AG10803 (cell line): Measurements from ENCODE around the gene NANP.

Experiments used
- DNase-seq: peaks from one replicate; pipeline ENCODE4 v3.0.0; 2010; ENCODE audit warnings: low read depth
- H3K4me3 ChIP-seq: 2 replicates; pipeline ENCODE4 v1.5.1; 2011; ENCODE audit warnings: mild to moderate bottlenecking, low read length, control low read depth
- TF ChIP-seq, protein P1 (sequence below): conservative IDR thresholded peaks from 2 replicates; pipeline ENCODE4 v1.5.1; 2011; ENCODE audit warnings: mild to moderate bottlenecking, low read length, control low read depth, inconsistent platforms

The NANP gene

DNA sequence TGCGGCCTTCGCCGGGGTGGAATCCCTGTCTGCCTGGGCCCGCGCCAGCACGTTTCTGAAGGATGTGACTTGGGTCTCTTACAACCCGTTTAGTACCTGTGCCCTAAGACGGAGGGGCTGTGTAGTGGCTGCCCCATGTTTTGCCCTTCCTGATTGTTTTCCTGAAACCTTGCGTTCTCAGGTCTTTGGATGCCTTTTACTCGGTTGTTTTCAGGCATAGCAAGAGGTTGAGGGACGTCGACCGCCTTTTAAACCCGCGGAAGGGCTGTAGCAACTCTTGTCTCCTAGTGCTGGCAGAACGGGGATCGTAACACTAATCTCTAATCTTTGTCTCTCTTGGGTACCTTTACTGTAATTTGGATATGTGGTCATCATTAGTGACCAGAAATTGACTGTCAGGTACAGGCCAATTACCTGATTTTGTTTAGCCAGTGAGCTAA lies 706 bp upstream of the NANP start:
- DNase-seq = no peak

DNA sequence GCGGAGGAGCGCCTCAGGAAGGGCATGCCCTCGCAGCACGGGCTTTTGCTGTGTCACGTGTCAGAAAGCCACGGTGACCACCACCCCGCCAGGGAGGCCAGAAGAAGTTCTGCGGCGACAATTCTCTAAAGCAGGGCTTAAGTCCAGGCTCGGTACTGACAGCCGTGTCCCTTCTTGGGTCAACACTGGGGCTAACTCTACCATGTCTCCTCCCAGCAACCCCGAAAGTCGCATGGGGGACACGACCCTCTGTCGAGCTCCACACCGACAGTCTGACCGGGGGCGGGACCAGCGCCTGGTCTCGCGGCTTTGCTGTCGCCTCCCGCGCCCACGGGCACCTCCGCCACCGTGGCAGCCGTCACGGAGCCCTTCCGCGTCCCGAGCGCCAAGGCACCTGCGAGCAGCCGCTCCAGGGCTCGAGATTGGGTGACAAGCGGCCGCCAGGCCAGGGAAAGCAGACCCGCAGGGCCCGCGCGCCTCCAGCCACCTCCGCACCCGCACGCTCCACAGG lies 534 bp downstream of the NANP start:
- peak overlapping the region; percentile 88 for H3K4me3 ChIP-seq
- DNase-seq = peak; percentile 40
- TF ChIP-seq, protein P1, sequence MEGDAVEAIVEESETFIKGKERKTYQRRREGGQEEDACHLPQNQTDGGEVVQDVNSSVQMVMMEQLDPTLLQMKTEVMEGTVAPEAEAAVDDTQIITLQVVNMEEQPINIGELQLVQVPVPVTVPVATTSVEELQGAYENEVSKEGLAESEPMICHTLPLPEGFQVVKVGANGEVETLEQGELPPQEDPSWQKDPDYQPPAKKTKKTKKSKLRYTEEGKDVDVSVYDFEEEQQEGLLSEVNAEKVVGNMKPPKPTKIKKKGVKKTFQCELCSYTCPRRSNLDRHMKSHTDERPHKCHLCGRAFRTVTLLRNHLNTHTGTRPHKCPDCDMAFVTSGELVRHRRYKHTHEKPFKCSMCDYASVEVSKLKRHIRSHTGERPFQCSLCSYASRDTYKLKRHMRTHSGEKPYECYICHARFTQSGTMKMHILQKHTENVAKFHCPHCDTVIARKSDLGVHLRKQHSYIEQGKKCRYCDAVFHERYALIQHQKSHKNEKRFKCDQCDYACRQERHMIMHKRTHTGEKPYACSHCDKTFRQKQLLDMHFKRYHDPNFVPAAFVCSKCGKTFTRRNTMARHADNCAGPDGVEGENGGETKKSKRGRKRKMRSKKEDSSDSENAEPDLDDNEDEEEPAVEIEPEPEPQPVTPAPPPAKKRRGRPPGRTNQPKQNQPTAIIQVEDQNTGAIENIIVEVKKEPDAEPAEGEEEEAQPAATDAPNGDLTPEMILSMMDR = no peak

More for the DNA sequence above, 706 bp upstream of the NANP start:
- H3K4me3 ChIP-seq = peak overlapping the region; percentile 88
- TF ChIP-seq, protein P1 = no peak

DNA sequence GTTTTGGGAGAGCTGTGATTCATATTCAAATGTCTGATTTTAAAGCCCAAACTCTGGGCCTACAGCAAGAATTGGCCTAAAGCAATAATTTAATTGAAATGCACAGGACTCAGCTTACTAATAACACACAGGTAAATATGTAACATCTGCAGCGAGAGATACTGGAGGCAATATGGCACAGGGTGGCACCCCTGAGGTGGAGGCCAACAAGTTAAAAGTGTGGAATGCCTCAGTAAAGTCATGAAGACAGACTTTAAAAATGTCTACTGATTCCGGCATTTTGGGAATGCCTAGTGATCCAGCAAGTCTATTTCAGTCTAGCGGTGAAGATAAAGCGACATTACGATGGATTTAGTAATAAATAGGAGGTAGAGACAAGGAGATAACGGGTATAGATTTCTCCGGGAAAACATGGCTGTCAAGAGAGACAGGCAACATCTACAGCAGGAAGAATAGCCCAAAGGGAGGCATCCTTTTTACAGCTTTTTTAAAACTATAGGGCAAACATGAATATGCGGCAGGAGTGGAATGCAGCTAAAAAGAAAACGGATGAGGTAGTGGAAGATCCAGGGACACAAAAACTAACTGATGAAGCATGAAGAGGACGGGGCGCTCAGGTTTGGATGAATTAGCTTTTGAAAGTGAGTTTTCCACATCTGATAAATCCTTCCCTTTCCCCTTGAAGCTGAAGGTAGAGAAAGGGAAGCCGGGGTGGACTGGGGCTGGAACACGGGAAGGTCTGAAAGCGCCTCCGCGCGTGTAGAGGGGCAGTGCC lies 1.2 kb downstream of the NANP start:
- TF ChIP-seq, protein P1 = no peak
- DNase-seq = no peak
- peak overlapping the region; percentile 88 for H3K4me3 ChIP-seq

DNA sequence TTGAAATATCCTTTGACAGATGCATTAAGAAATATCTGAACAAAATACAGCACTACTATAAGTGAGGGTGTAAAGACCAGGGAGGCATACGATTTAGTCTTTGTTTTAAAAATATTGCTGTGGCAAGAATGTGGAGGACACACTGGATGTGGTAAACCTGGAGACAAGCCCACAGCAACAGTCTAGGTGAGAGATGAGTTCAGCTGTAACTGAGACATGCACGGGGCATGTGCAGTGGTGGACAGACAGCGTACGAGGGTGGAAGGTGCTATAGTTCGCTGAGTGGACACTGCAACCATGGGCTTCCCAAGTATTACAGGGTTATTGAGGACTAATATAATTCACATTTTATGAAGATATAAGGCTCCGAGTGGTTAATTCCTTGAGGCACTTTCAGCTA lies 1.8 kb downstream of the NANP start:
- H3K4me3 ChIP-seq = no peak overlapping the region
- TF ChIP-seq, protein P1 = no peak

DNA sequence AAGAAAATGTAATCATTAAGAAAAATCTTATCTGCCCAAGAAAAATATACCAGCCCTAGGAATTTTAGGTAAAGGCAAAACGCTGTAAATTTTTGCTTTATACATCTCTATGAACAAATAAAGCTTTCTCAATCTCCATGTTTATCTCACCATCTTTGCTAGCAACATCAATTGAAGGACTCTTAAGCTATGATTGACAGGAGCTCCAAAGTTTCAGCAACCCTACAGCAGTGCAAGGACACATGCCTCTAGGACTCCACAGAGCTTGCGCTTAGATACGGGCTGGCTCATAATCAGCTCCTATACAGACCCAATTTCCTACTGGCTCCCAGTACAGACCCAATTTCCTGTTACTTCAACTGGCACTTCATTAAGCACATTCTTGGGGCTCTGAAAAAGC lies 4.3 kb downstream of the NANP start:
- DNase-seq = no peak
- TF ChIP-seq, protein P1 = no peak

More for the DNA sequence above, 1.8 kb downstream of the NANP start:
- DNase-seq = no peak

DNA sequence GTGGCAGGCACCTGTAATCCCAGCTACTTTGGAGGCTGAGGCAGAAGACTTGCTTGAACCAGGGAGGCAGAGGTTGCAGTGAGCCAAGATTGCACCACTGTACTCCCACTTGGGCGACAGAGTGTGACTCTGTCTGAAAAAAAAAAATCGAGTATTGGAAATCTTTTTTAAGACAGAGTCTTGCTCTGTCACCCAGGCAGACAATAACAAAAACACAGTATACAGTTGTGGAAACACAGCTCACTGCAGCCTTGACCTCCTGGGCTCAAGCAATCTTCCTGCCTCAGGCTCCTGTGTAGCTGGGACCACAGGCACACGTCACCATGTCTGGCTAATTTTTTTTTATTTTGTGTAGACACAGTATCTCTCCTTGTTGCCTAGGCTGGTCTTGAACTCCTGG lies 15.0 kb downstream of the NANP start:
- TF ChIP-seq, protein P1 = no peak
- H3K4me3 ChIP-seq = no peak overlapping the region
- DNase-seq = no peak

More for the DNA sequence above, 4.3 kb downstream of the NANP start:
- no peak overlapping the region for H3K4me3 ChIP-seq
